Dermis microvascular lymphatic vessel endothelial cell (primary cell): ENCODE results near the gene NR1D2. TPM values are rescaled to one million over a fixed set of nuclear protein-coding genes. Genes with fewer than 3 reads are reported as not detected.
"Not testable (repeated sequence)": the region's sequence is repeated elsewhere in the genome, so short reads cannot be mapped to it uniquely, and the experiment has no call there.

Experiments used
- DNase-seq, 2 donors: peaks; one replicate each; pipeline versions ENCODE4 v3.0.0 to v3.0.0-alpha.2; 2010; ENCODE audit warnings: low read depth in 2 of 2
- total RNA-seq: library from RNA; depleted of rRNA; stranded (reverse); fragments of >200 nt; gene quantifications from 2 replicates; pipeline ENCODE4 v1.2.1, GENCODE V29; 2014

Gene NR1D2
- total RNA-seq, 1 donor from 2014 or later = 25.9 TPM

- DNase-seq = no peak
Measured at GRCh38 chr3:24002129-24002528, 57.0 kb downstream of the NR1D2 start.

- no peak for DNase-seq
Measured at GRCh38 chr3:24003466-24003865, 58.4 kb downstream of the NR1D2 start.

DNA sequence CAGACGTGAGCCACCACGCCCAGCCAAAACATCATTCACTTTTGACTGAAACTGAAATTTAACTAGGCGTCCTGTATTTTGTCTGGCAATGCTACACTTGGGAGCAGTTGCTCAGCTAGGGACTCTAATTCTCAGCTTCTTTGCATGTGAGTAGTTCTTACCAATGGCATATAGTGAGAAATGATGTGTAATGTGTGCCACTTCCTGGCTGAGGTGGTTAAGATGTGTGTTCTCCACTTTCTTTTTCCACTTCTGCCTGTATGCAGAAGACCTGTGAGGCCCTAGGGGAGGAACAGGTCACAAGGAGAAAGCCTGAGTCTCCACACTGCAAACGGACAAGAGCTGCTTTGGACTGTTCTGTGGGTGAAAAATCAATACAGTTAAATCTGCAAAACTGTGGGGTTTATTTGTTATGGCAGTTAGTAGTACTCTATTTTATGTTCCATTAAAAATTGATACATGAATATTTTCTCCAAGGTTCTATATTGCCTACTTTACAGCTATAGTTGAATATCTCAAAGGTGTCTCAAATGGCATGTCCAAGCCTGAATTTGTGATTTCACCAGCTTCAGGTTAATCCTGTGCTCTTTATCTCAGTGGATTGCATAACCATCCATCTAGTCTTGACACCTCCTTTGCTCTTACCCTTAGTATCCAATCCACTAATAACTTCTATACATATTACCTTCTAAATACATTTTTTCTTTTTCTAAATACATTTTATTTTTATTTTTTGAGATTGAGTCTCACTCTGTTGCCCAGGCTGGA, 59.3 kb downstream of the NR1D2 start:
- DNase-seq = no peak

GRCh38 chr3:24005669-24006068, 60.6 kb downstream of the NR1D2 start:
- no peak for DNase-seq

DNA sequence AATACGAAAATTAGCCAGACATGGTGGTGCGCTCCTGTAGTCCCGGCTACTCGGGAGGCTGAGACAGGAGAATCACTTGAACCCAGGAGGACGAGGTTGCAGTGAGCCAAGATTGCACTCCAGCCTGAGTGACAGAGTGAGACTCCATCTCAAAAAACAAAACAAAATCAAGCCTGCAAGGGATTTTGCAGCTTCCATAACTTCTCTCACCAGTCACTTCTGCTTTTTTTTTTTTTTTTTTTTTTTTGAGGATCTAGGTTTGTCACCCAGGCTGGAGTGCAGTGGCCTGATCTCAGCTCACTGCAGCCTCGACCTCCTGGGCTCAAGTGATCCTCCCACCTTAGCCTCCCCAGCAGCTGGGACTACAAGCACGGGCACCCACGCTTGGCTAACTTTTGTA, 65.7 kb downstream of the NR1D2 start:
- not testable (repeated sequence) for DNase-seq

GRCh38 chr3:24012589-24013269, 67.6 kb downstream of the NR1D2 start:
- DNase-seq = no peak

- no peak for DNase-seq
Measured at GRCh38 chr3:24017305-24017704, 72.2 kb downstream of the NR1D2 start.

- DNase-seq = no peak
Measured at GRCh38 chr3:24018784-24019570, 73.9 kb downstream of the NR1D2 start.

GRCh38 chr3:24019585-24019984, 74.5 kb downstream of the NR1D2 start:
- no peak for DNase-seq

DNA sequence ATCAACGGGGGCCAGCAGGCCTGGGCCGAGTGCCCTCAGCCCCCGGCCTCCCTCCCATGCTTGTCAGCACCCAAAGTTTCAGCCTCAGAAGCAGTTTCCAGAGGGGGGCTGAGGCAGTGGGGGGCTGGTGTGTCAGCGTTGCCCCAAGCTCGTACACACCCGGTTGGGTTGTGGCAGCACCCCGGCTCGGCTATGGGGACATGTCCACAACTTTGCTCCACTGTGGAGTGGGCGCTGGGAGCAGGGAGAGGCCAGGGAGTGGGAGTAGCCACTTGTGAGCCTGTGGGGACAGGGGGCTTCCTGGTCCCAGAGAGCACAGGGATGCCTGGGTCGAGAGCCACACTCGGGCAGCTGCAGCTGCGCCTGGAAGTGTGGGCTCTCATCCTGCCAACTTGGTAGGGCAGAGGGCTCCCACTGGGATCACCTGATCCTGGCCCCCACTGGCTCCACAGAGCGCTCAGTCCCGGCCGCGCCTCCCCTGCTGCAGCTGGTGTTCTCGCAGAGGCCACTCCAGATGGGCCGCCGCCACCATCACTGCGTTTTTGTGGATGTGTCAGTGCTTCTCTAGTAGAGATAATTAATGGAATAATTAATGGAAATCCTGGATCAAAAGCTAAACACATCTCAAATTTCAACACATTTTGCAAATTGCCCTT, 75.1 kb downstream of the NR1D2 start:
- no peak for DNase-seq

GRCh38 chr3:24023197-24023596, 78.1 kb downstream of the NR1D2 start:
- no peak for DNase-seq

DNA sequence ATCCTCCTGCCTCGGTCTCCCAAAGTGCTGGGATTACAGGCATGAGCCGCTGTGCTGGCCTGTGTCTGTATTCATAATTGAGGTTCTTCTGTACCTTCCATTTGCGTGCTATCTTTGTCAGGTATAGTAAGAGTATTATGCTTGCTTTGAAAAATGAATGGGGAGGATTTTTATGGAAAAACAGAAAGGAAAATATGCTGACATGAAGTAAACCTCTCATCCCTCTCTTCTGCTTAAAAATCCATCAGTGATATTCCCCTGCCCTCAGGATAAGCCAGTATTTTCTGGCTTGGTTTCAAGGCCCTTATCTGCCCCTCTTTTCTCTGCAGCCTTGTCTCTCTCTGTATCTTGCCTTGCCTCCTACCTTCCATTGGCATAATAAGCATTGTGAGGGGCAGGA, 80.7 kb downstream of the NR1D2 start:
- no peak for DNase-seq

GRCh38 chr3:24026665-24027064, 81.6 kb downstream of the NR1D2 start:
- not testable (repeated sequence) for DNase-seq

DNA sequence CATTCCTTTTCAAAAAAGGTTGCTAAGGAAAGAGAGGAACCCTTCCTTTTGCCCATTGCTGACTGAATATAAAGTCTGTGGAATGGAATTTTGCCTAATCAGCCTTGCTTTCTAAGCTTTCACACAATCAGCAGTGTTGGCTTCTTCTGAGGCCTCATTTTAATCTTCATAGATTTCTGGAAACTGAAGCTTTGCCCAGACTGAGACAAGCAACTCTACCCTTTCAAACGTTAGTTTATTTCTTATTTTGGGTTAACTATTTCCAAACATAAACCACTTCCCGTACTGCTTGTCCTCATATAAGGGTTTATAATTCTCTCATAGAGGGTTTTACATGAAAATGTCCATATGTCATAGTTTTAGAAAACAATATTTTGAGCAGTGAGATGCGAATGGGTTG, 82.9 kb downstream of the NR1D2 start:
- DNase-seq = no peak

Other genes with a start within 250 kb of the NR1D2 start
- 106 and 118 TPM in 2 replicates for gene UBE2E1, start 139.3 kb upstream of the NR1D2 start, total RNA-seq
- gene NKIRAS1, start 28.3 kb upstream of the NR1D2 start, total RNA-seq = 5.1 and 6.1 TPM in 2 replicates
- gene RPL15, start 28.2 kb upstream of the NR1D2 start, total RNA-seq = 2,042 and 3,297 TPM in 2 replicates